Neutrophil (primary cell): ENCODE measurements around the gene KIF14.

Experiments used
- H3K27ac ChIP-seq: fragments of 200-600 bp; sonication (generic); 2 replicates; pipeline ENCODE4 v1.5.1; 2016; ENCODE audit warnings: mild to moderate bottlenecking, moderate library complexity
- H3K27me3 ChIP-seq: fragments of 200-600 bp; sonication (generic); 2 replicates; pipeline ENCODE4 v1.6.0; 2016; ENCODE audit warnings: mild to moderate bottlenecking
- H3K36me3 ChIP-seq: fragments of 200-600 bp; sonication (generic); 2 replicates; pipeline ENCODE4 v1.5.1; 2017
- H3K4me1 ChIP-seq, 2 experiments: fragments of 200-600 bp in 1 of 2; sonication (generic) in 1 of 2; 1 replicate in 1 of 2; 2 replicates in 1 of 2; pipeline versions ENCODE4 v1.5.1 to v1.6.1; 2013 to 2016; ENCODE audit warnings: low read depth in 1 of 2, low read length in 1 of 2, mild to moderate bottlenecking in 1 of 2, moderate library complexity in 1 of 2; ENCODE audit not compliant: control insufficient read depth in 1 of 2, insufficient read depth in 1 of 2
- H3K4me3 ChIP-seq, 2 experiments: fragments of 200-600 bp in 1 of 2; sonication (generic) in 1 of 2; 1 replicate in 1 of 2; 2 replicates in 1 of 2; pipeline ENCODE4 v1.5.1; 2013 to 2016; ENCODE audit warnings: low read depth in 1 of 2, low read length in 1 of 2, mild to moderate bottlenecking in 1 of 2, moderate library complexity in 1 of 2
- H3K9me3 ChIP-seq: fragments of 200-600 bp; sonication (generic); 2 replicates; pipeline ENCODE4 v1.5.1; 2016
- TF ChIP-seq, protein P1 (sequence below): fragments of 200-600 bp; sonication (generic); IDR thresholded peaks from 2 replicates; pipeline ENCODE4 v1.5.1; 2016; ENCODE audit warnings: antibody characterized with exemption

Gene KIF14

GRCh38 chr1:200535605-200536004 lies 84.9 kb downstream of the KIF14 start:
- Histone ChIP-seq H3K9me3 (no peaks in the 10 kb centered on the region), H3K27me3 (no peaks in the 10 kb centered on the region), H3K27ac (no peak overlapping the region), H3K4me1 (no peaks in the 10 kb centered on the region), H3K36me3 (no peaks in the 10 kb centered on the region), H3K4me3 (no peak overlapping the region)
- TF ChIP-seq, protein P1, sequence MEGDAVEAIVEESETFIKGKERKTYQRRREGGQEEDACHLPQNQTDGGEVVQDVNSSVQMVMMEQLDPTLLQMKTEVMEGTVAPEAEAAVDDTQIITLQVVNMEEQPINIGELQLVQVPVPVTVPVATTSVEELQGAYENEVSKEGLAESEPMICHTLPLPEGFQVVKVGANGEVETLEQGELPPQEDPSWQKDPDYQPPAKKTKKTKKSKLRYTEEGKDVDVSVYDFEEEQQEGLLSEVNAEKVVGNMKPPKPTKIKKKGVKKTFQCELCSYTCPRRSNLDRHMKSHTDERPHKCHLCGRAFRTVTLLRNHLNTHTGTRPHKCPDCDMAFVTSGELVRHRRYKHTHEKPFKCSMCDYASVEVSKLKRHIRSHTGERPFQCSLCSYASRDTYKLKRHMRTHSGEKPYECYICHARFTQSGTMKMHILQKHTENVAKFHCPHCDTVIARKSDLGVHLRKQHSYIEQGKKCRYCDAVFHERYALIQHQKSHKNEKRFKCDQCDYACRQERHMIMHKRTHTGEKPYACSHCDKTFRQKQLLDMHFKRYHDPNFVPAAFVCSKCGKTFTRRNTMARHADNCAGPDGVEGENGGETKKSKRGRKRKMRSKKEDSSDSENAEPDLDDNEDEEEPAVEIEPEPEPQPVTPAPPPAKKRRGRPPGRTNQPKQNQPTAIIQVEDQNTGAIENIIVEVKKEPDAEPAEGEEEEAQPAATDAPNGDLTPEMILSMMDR: no peak

DNA sequence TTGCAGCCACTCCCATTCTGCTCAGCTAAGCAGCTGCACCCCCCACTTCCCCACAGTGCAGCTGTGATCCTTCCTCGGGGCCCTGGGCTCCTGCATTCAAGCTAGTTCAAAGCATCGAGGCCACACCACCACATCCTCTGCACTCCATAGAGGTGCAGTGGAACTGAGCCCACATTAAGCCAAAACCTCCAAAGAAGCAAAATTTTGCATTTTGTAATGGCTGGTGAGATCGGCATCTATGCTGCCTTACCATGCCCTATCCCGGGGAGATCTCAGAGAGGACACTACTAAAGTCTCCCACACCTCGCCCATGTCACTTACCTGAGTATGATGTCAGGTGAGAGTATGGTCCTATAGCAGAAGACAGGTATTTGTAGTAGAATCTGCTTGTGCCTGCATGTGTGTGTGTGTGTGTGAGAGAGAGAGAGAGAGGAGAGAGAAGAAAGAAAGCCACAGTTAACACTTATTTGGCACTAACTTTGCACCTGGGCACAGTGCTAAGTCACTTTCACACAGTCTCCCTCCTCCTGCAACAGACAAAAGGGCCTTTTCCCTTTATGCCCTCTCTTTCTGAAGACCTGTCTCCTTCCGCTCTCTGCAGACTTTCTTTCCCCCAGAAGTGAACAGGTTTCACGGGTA lies 89.8 kb downstream of the KIF14 start:
- Histone ChIP-seq H3K27me3 (no peaks in the 10 kb centered on the region), H3K36me3 (no peaks in the 10 kb centered on the region), H3K4me3 (no peak overlapping the region), H3K27ac (no peak overlapping the region), H3K4me1 (no peaks in the 10 kb centered on the region), H3K9me3 (no peaks in the 10 kb centered on the region)
- TF ChIP-seq, protein P1: no peak

DNA sequence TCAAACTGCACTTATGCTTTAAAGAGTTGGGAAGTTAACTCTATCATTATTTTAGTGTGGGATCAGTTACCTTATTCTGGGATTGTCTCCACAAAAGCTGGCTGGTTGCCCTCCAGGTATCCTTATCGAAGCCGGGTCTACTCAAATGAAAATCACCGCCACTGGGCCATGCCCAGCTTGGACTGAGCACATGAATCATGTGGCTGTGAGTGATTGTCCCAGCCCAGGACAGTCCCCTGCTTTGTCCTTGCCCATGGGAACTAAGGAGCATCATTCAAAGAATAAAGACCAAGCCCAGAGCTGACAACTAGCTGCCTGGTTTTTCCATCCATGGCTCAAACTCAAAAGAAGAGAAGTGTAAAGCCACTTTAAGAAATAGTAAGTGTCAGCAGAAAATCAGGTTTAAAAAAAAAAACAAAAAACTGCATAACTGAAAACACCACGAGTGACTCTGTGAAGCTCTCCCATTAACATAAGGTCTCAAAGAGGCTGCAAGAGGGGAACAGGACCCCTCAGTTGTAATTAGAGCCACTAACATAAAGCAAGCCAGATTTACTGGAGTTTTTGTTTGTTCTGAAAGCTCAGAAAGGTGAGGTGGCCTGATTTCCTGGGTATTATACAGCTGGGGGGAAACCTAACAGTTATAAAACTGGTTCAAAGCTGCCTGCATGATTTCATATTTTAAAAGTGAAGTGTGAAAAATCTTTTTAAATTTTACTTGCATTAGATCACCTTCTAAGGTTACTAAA lies 91.5 kb downstream of the KIF14 start:
- H3K4me1 ChIP-seq: no peaks in the 10 kb centered on the region
- H3K4me3 ChIP-seq: no peak overlapping the region
- H3K36me3 ChIP-seq: no peaks in the 10 kb centered on the region
- H3K27me3 ChIP-seq: no peaks in the 10 kb centered on the region
- TF ChIP-seq, protein P1: no peak
- H3K27ac ChIP-seq: no peak overlapping the region
- H3K9me3 ChIP-seq: no peaks in the 10 kb centered on the region

DNA sequence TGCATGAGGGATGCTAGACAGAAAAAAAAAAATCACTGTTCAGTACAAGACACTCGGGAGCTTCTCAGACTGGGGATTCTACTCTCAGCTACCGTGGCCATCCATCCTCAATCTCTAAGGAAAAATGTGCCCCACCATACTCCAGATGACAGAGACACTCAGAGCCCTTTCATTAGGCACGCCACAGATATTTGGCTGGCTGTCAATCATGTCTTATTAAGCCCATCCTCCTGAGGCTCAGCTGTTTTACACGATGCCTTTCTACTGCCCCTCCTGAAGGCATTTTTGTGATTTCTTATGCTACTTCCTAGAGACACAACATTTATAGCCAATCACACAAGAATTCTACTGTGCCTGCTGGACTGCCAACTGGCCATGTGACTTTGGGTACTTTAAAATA lies 92.9 kb downstream of the KIF14 start:
- TF ChIP-seq, protein P1: no peak
- H3K27me3 ChIP-seq: no peaks in the 10 kb centered on the region
- no peaks in the 10 kb centered on the region for H3K36me3 ChIP-seq
- H3K27ac ChIP-seq: no peak overlapping the region
- H3K4me3 ChIP-seq: no peak overlapping the region
- no peaks in the 10 kb centered on the region for H3K9me3 ChIP-seq
- H3K4me1 ChIP-seq: no peaks in the 10 kb centered on the region

GRCh38 chr1:200526709-200527612 lies 93.6 kb downstream of the KIF14 start:
- Histone ChIP-seq H3K4me3 (no peak overlapping the region), H3K36me3 (no peaks in the 10 kb centered on the region), H3K9me3 (no peaks in the 10 kb centered on the region), H3K27ac (no peak overlapping the region), H3K27me3 (no peaks in the 10 kb centered on the region), H3K4me1 (no peaks in the 10 kb centered on the region)
- TF ChIP-seq, protein P1: no peak
